Fibroblast of the aortic adventitia (primary cell): Measurements from ENCODE around the gene FGD3. TPM values are rescaled to one million over a fixed set of nuclear protein-coding genes. Genes with fewer than 3 reads are reported as not detected.

Experiments
- DNase-seq: peaks from one replicate; pipeline ENCODE4 v3.0.0-alpha.2; 2010; ENCODE audit warnings: low read depth
- H3K4me3 ChIP-seq: 2 replicates; pipeline ENCODE4 v1.5.1; 2011; ENCODE audit warnings: low read depth, mild to moderate bottlenecking, control low read depth, low read length, moderate library complexity
- CTCF ChIP-seq: IDR thresholded peaks from 2 replicates; pipeline ENCODE4 v1.5.1; 2011; ENCODE audit warnings: mild to moderate bottlenecking, low read length, control low read depth, inconsistent platforms; ENCODE audit not compliant: insufficient read depth
- total RNA-seq: library from RNA; depleted of rRNA; stranded (reverse); fragments of >200 nt; gene quantifications from 2 replicates; pipeline ENCODE4 v1.2.3, GENCODE V29; 2012; ENCODE audit warnings: low replicate concordance

The FGD3 gene
- total RNA-seq, 1 donor = not detected

- DNase-seq = no peak
- no peak overlapping the region for H3K4me3 ChIP-seq
- TF ChIP-seq CTCF = no peak
These were observed 13.4 kb downstream of the FGD3 start for GRCh38 chr9:92960561-92961290.

GRCh38 chr9:92961627-92962302 is 14.4 kb downstream of the FGD3 start:
- DNase-seq = no peak
- no peak overlapping the region for H3K4me3 ChIP-seq
- TF ChIP-seq CTCF = no peak

GRCh38 chr9:92962303-92962649 is 15.0 kb downstream of the FGD3 start:
- DNase-seq = no peak
- H3K4me3 ChIP-seq = no peak overlapping the region
- no peak for TF ChIP-seq CTCF

GRCh38 chr9:92962846-92963245 is 15.5 kb downstream of the FGD3 start:
- no peak for DNase-seq
- TF ChIP-seq CTCF = no peak
- no peak overlapping the region for H3K4me3 ChIP-seq

- H3K4me3 ChIP-seq = no peak overlapping the region
- no peak for TF ChIP-seq CTCF
- DNase-seq = no peak
These were observed 16.7 kb downstream of the FGD3 start for GRCh38 chr9:92963831-92964606.

- DNase-seq = no peak
- no peak for TF ChIP-seq CTCF
- no peak overlapping the region for H3K4me3 ChIP-seq
These were observed 17.3 kb downstream of the FGD3 start for GRCh38 chr9:92964607-92965060.
